ENCODE data around the gene SPDYA. TPM values are rescaled to one million over a fixed set of nuclear protein-coding genes. Genes with fewer than 3 reads are reported as not detected.

SPDYA gene
- total and polyA plus RNA-seq, 2 of the 4 experiments (the other 2 are of a cell fraction): not detected

DNA sequence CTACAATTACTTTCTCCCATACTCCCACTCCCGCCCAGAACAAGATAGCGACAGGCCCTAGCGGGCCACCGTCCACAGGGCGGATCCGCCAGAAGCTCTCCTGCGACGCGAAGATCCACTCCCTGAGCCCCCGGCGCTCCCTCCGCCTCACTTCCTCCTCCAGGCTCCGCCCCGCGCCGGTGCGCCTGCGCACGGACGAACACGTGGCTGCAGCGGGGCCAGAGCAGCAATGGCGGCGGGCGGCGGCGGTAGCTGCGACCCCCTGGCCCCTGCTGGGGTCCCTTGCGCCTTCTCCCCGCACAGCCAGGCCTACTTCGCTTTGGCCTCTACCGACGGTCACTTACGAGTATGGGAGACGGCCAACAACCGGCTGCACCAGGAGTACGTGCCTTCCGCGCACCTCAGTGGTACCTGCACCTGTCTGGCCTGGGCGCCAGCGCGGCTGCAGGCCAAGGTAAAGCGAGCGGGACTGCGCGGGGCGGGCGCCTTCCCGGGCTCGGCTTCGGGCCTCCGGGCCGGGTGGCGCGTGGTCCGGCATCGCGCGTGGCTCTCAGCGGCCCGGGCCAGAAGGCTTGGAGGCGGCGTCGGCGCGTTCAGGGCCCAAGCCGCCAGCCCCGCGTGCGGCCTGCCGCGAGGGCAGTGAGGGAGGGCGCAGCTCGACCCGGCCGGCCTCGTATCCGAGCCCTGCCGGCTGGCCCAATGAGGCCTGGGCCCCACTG, 84.0 kb downstream of the SPDYA start, which contains the start of gene WDR43:
WDR43 (plus strand) TSS at position 198 of the 719 bp plus-strand sequence; CDS start at position 230, 32 bp downstream.
- peak within 1 kb of the TSS; percentile 78 for H3K9ac ChIP-seq (ENCODE audit: low read depth, low read length)
- no peak for TF ChIP-seq RAD21 (IDR thresholded peaks at IDR 0.05; ENCODE audit: low read length)
- TF ChIP-seq, protein P1, sequence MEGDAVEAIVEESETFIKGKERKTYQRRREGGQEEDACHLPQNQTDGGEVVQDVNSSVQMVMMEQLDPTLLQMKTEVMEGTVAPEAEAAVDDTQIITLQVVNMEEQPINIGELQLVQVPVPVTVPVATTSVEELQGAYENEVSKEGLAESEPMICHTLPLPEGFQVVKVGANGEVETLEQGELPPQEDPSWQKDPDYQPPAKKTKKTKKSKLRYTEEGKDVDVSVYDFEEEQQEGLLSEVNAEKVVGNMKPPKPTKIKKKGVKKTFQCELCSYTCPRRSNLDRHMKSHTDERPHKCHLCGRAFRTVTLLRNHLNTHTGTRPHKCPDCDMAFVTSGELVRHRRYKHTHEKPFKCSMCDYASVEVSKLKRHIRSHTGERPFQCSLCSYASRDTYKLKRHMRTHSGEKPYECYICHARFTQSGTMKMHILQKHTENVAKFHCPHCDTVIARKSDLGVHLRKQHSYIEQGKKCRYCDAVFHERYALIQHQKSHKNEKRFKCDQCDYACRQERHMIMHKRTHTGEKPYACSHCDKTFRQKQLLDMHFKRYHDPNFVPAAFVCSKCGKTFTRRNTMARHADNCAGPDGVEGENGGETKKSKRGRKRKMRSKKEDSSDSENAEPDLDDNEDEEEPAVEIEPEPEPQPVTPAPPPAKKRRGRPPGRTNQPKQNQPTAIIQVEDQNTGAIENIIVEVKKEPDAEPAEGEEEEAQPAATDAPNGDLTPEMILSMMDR (conservative IDR thresholded peaks at IDR 0.05; ENCODE audit: low read depth, low read length): no peak
- TF ChIP-seq BHLHE40 (IDR thresholded peaks at IDR 0.05; ENCODE audit: low read depth, low read length): no peak
- TF ChIP-seq RFX5 (IDR thresholded peaks at IDR 0.05; ENCODE audit: low read depth, low read length): no peak
- peak; percentile 99 for TF ChIP-seq MAZ (IDR thresholded peaks at IDR 0.05; ENCODE audit: borderline replicate concordance, low read depth, low read length)
- no peak for TF ChIP-seq NFE2L2 (IDR thresholded peaks at IDR 0.05; ENCODE audit: low read depth, low read length)
- TF ChIP-seq, protein P2, sequence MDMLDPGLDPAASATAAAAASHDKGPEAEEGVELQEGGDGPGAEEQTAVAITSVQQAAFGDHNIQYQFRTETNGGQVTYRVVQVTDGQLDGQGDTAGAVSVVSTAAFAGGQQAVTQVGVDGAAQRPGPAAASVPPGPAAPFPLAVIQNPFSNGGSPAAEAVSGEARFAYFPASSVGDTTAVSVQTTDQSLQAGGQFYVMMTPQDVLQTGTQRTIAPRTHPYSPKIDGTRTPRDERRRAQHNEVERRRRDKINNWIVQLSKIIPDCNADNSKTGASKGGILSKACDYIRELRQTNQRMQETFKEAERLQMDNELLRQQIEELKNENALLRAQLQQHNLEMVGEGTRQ (IDR thresholded peaks at IDR 0.05; ENCODE audit: low read depth, low read length): peak; percentile 89
- no peak for TF ChIP-seq CHD1 (IDR thresholded peaks at IDR 0.05; ENCODE audit: low read depth, low read length)
- no peak for TF ChIP-seq CEBPB (IDR thresholded peaks at IDR 0.05; ENCODE audit: low read depth, low read length)
- no peak for TF ChIP-seq FOS (IDR thresholded peaks at IDR 0.05; ENCODE audit: low read depth, low read length)
- peak; percentile 97 for TF ChIP-seq MXI1 (IDR thresholded peaks at IDR 0.05; ENCODE audit: borderline replicate concordance, low read depth, low read length)
- no peak for TF ChIP-seq MAFK (IDR thresholded peaks at IDR 0.05; ENCODE audit: low read depth, low read length)
- TF ChIP-seq, protein P3, sequence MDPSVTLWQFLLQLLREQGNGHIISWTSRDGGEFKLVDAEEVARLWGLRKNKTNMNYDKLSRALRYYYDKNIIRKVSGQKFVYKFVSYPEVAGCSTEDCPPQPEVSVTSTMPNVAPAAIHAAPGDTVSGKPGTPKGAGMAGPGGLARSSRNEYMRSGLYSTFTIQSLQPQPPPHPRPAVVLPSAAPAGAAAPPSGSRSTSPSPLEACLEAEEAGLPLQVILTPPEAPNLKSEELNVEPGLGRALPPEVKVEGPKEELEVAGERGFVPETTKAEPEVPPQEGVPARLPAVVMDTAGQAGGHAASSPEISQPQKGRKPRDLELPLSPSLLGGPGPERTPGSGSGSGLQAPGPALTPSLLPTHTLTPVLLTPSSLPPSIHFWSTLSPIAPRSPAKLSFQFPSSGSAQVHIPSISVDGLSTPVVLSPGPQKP (IDR thresholded peaks at IDR 0.05; ENCODE audit: borderline replicate concordance, low read depth, low read length): no peak
- TF ChIP-seq POLR2A (IDR thresholded peaks at IDR 0.05; ENCODE audit: low read depth, low read length): peak; percentile 85

More for the DNA sequence above, 84.0 kb downstream of the SPDYA start, which contains the start of gene WDR43:
- Histone ChIP-seq H3K4me3 (ENCODE audit: insufficient read depth, low read depth, low read length) (peak within 1 kb of the TSS; percentile 88), H4K91ac (ENCODE audit: insufficient read depth, low read depth, low read length) (peak within 1 kb of the TSS; percentile 91), H3K36me3 (ENCODE audit: control insufficient read depth, insufficient read depth, low read length) (no peaks in the 10 kb centered on the region), H4K5ac (ENCODE audit: low read depth, low read length) (peak within 1 kb of the TSS; percentile 71), H4K8ac (ENCODE audit: low read depth in 2 of 2, low read length in 2 of 2) (peak within 1 kb of the TSS; percentile 73 to 94), H2BK120ac (ENCODE audit: low read depth, low read length) (0 out of 2 replicates have a peak within 1 kb of the TSS, but pooled peaks have one; percentile 38), H2BK20ac (ENCODE audit: low read depth, low read length) (no peak within 1 kb of the TSS), H2BK5ac (ENCODE audit: low read depth, low read length, poor library complexity, severe bottlenecking) (peak within 1 kb of the TSS; percentile 61), H2BK15ac (ENCODE audit: low read depth, low read length) (no peak within 1 kb of the TSS), H3K27ac (ENCODE audit: insufficient read depth, low read length) (peak within 1 kb of the TSS; percentile 88), H3K18ac (ENCODE audit: low read depth, low read length) (peak within 1 kb of the TSS; percentile 1; the same call in 1 of the 2 replicates), H3K27me3 (ENCODE audit: control insufficient read depth, insufficient read depth, low read length) (no peaks in the 10 kb centered on the region), H3K56ac (ENCODE audit: extremely low read depth, insufficient read depth, low read length) (peak within 1 kb of the TSS; percentile 70), H3K79me1 (ENCODE audit: low read depth in 1 of 2, low read length in 2 of 2) (peaks cover 0 to 27% of the 10 kb centered on the region in 2 experiments; a peak in 2 of 4 replicates), H2AFZ (replicated peaks; ENCODE audit: low read length, poor library complexity) (peak within 1 kb of the TSS; percentile 90), H2AK5ac (ENCODE audit: low read depth, low read length) (peak within 1 kb of the TSS; percentile 95), H4K20me1 (ENCODE audit: insufficient read depth, low read length) (peaks cover 44% of the 10 kb centered on the region), H3K4ac (ENCODE audit: low read depth, low read length) (peak within 1 kb of the TSS; percentile 92), H3K9me1 (ENCODE audit: insufficient read depth, low read length) (0 out of 2 replicates have a peak, but pooled peaks cover 2% of the 10 kb centered on the region), H3K4me1 (ENCODE audit: control insufficient read depth, insufficient read depth, low read length) (peaks cover 2% of the 10 kb centered on the region; the same call in 1 of the 2 replicates), H3K23ac (ENCODE audit: low read depth, low read length) (peak within 1 kb of the TSS; percentile 93), H3K9me3 (ENCODE audit: control insufficient read depth, insufficient read depth, low read length) (no peaks in the 10 kb centered on the region), H3K4me2 (ENCODE audit: low read depth, low read length) (peak within 1 kb of the TSS; percentile 95), H2AK9ac (replicated peaks; ENCODE audit: low read depth, low read length, poor library complexity) (peak within 1 kb of the TSS; percentile 97), H3K14ac (replicated peaks; ENCODE audit: low read depth, low read length) (peak within 1 kb of the TSS; percentile 94)
- BruUV-seq (replicated peaks): no TSS peak
- intact Hi-C loops (cut with micrococcal nuclease): loop anchor here (10.0 kb wide), 1 partner anchor 230 kb away; no protein-coding TSS in a partner anchor
- peak; percentile 97 for ATAC-seq (ENCODE audit: low read depth)
- ChIA-PET POLR2A (ENCODE audit: unreplicated experiment) (interaction anchor here (0.5 to 0.7 kb wide), 4 partner anchors 10 to 442 kb away, joined by 3 to 11 read pairs (median 8); no protein-coding TSS in a partner anchor), CTCF (interaction anchor here (0.7 kb wide), 1 partner anchor 168 kb away, joined by 5 read pairs; no protein-coding TSS in a partner anchor)
- peak; percentile 99 for DNase-seq
- in situ Hi-C loops (cut with MboI; ENCODE audit: low sequenced_read_pairs): no loop called here
- 0% methylated on average over 59 of the region's 79 CpGs; no CpG with 5 or more reads in 1 of the 2 experiments for WGBS, 2 experiments (ENCODE audit: extremely low coverage in 2 of 2, insufficient read length in 1 of 2)
- dilution Hi-C loops (cut with HindIII; ENCODE audit: low sequenced_read_pairs, unreplicated experiment): no loop called here
